HepG2 (cell line): Measurements from ENCODE around the gene CHID1. TPM values are rescaled to one million over a fixed set of nuclear protein-coding genes. Genes with fewer than 3 reads are reported as not detected.
A peak's percentile ranks its signal among the peaks of the same experiment; 100 is the strongest.

Experiments
- ATAC-seq: fragments of 200-7000 bp; cut with Tn5 transposase; 3 replicates; pipeline ENCODE4 v1.9.1; 2020; ENCODE audit warnings: mild to moderate bottlenecking, moderate library complexity
- BruUV-seq: library from RNA; stranded (reverse); fragments of 400-500 nt; replicated peaks from 2 replicates; lab custom pipeline; 2021; lab: Mats Ljungman, UMichigan
- CTCF ChIA-PET: fragments of 300-600 bp; formaldehyde crosslinking; extraction: SDS; loops from one replicate; lab custom pipeline; 2021; ENCODE audit warnings: low total read pairs, inconsistent platforms, low intra/inter-chr PET ratio; lab: Yijun Ruan, JAX
- POLR2A ChIA-PET: fragments of 350-600 bp; sonication (Branson Sonifier 250); formaldehyde crosslinking; loops from one replicate; lab custom pipeline; 2020; ENCODE audit warnings: antibody characterized with exemption, inconsistent platforms; lab: Yijun Ruan, JAX
- DNase-seq: peaks from one replicate; pipeline ENCODE4 v3.0.0-alpha.2; 2015; ENCODE audit warnings: low spot score
- FAIRE-seq: peaks from 3 replicates; lab custom pipeline; 2011; peaks lifted over from hg19 to GRCh38; lab: Jason Lieb, UNC
- H2AFZ ChIP-seq: one replicate; pipeline ENCODE4 v1.6.1; 2011; ENCODE audit warnings: low read length, inconsistent platforms
- H3K27ac ChIP-seq: fragments of 300-600 bp; 3 replicates; pipeline ENCODE4 v1.8.0; 2011; ENCODE audit warnings: mixed run types, mild to moderate bottlenecking, mixed read lengths, low read length, inconsistent platforms; ENCODE audit not compliant: insufficient read depth; ENCODE audit errors: extremely low read length
- H3K27me3 ChIP-seq, 2 experiments: fragments of 200-600 bp in 1 of 2; 2 replicates in 1 of 2; 3 replicates in 1 of 2; pipeline versions ENCODE4 v1.6.0 to v1.8.0; 2011; ENCODE audit warnings: low read length in 2 of 2, mild to moderate bottlenecking in 2 of 2, moderate library complexity in 2 of 2, inconsistent platforms in 1 of 2; ENCODE audit not compliant: insufficient read depth in 2 of 2, control insufficient read depth in 1 of 2
- H3K36me3 ChIP-seq, 2 experiments: fragments of 200-600 bp in 1 of 2; replicated peaks in 1 of 2; 2 replicates in 1 of 2; 3 replicates in 1 of 2; pipeline versions ENCODE4 v1.5.1 to v1.8.0; 2011; ENCODE audit warnings: low read length in 2 of 2, inconsistent platforms in 1 of 2; ENCODE audit not compliant: insufficient read depth in 2 of 2, control insufficient read depth in 1 of 2
- H3K4me1 ChIP-seq: 2 replicates; pipeline ENCODE4 v1.5.1; 2012; ENCODE audit warnings: low read length, inconsistent platforms; ENCODE audit not compliant: insufficient read depth
- H3K4me2 ChIP-seq: 2 replicates; pipeline ENCODE4 v1.6.0; 2011; ENCODE audit warnings: low read depth, low read length, inconsistent platforms
- H3K4me3 ChIP-seq, 3 experiments: fragments of 200-600 bp in 1 of 3; sonication (generic), shearing (Covaris generic) in 1 of 3; replicated peaks in 1 of 3; 2 replicates each; pipeline ENCODE4 v1.5.1; 2011 to 2016; ENCODE audit warnings: low read length in 3 of 3, inconsistent platforms in 2 of 3, low read depth in 2 of 3, mild to moderate bottlenecking in 2 of 3, control low read depth in 1 of 3, mixed read lengths in 1 of 3; ENCODE audit not compliant: insufficient read depth in 1 of 3
- H3K79me2 ChIP-seq: one replicate; pipeline ENCODE4 v1.6.1; 2011; ENCODE audit warnings: low read length, inconsistent platforms; ENCODE audit not compliant: insufficient read depth
- H3K9ac ChIP-seq: 2 replicates; pipeline ENCODE4 v1.6.0; 2011; ENCODE audit warnings: mild to moderate bottlenecking, low read depth, low read length, inconsistent platforms; ENCODE audit not compliant: insufficient read depth
- H3K9me3 ChIP-seq: 2 replicates; pipeline ENCODE4 v1.5.1; 2012; ENCODE audit warnings: mild to moderate bottlenecking, low read length
- H4K20me1 ChIP-seq: 2 replicates; pipeline ENCODE4 v1.6.0; 2011; ENCODE audit warnings: inconsistent platforms, mild to moderate bottlenecking, low read length, moderate library complexity; ENCODE audit not compliant: insufficient read depth
- AGO1 ChIP-seq: fragments of 200-400 bp; formaldehyde crosslinking; IDR thresholded peaks from 2 replicates; pipeline ENCODE4 v1.6.1; 2017; ENCODE audit warnings: mild to moderate bottlenecking, low read depth, low read length, moderate library complexity; ENCODE audit not compliant: poor library complexity, severe bottlenecking
- AGO2 ChIP-seq: fragments of 200-400 bp; formaldehyde crosslinking; optimal IDR thresholded peaks from 2 replicates; pipeline ENCODE3; 2017; ENCODE audit warnings: mild to moderate bottlenecking, low read depth, low read length, moderate library complexity
- ATF1 ChIP-seq: IDR thresholded peaks from 2 replicates; pipeline ENCODE4 v1.6.1; 2016; ENCODE audit warnings: mild to moderate bottlenecking, control low read depth
- ATF7 ChIP-seq, 2 experiments: fragments of 450-650 bp in 1 of 2; sonication (generic) in 1 of 2; formaldehyde crosslinking in 1 of 2; IDR thresholded peaks; 2 replicates each; pipeline versions ENCODE4 v1.4.0 to v1.6.1; 2016 to 2020; ENCODE audit warnings: antibody characterized with exemption in 1 of 2, mild to moderate bottlenecking in 1 of 2, missing genetic modification reagents in 1 of 2
- BORCS8-MEF2B ChIP-seq: sonication (generic); formaldehyde crosslinking; IDR thresholded peaks from 2 replicates; pipeline ENCODE4 v1.8.0; 2022; ENCODE audit warnings: mild to moderate bottlenecking, missing genetic modification reagents
- CHD4 ChIP-seq: fragments of 200-600 bp; sonication (generic); IDR thresholded peaks from 2 replicates; pipeline ENCODE4 v1.7.0; 2017; ENCODE audit warnings: mild to moderate bottlenecking, low read length, borderline replicate concordance
- ELF3 ChIP-seq: IDR thresholded peaks from 2 replicates; pipeline ENCODE4 v1.6.1; 2016; ENCODE audit warnings: missing genetic modification reagents, missing compliant biosample characterization
- GLI4 ChIP-seq: sonication (generic); formaldehyde crosslinking; IDR thresholded peaks from 2 replicates; pipeline ENCODE4 v1.5.1; 2020; ENCODE audit warnings: missing genetic modification reagents, mild to moderate bottlenecking, moderate library complexity, borderline replicate concordance
- PHF20 ChIP-seq: sonication (generic); formaldehyde crosslinking; IDR thresholded peaks from 2 replicates; pipeline ENCODE4 v1.5.0; 2020; ENCODE audit warnings: mild to moderate bottlenecking, missing genetic modification reagents
- POLR2AphosphoS5 ChIP-seq: IDR thresholded peaks from 2 replicates; pipeline ENCODE4 v1.6.1; 2012; ENCODE audit warnings: low read depth, low read length
- POLR2G ChIP-seq: fragments of 200-400 bp; formaldehyde crosslinking; IDR thresholded peaks from 2 replicates; pipeline ENCODE4 v1.6.1; 2018; ENCODE audit warnings: mild to moderate bottlenecking, low read depth, low read length, moderate library complexity
- RBFOX2 ChIP-seq: fragments of 200-400 bp; formaldehyde crosslinking; IDR thresholded peaks from 2 replicates; pipeline ENCODE4 v1.6.1; 2017; ENCODE audit warnings: low read depth, mild to moderate bottlenecking, low read length
- SALL1 ChIP-seq: sonication (generic); formaldehyde crosslinking; IDR thresholded peaks from 2 replicates; pipeline ENCODE4 v1.8.0; 2022; ENCODE audit warnings: mild to moderate bottlenecking, missing genetic modification reagents
- SAP130 ChIP-seq: IDR thresholded peaks from 2 replicates; pipeline ENCODE4 v1.6.1; 2016; ENCODE audit warnings: low read depth
- SPEN ChIP-seq: sonication (generic); formaldehyde crosslinking; IDR thresholded peaks from 2 replicates; pipeline ENCODE4 v1.5.1; 2020; ENCODE audit warnings: low read depth, mild to moderate bottlenecking, missing genetic modification reagents
- SYNCRIP ChIP-seq: fragments of 200-400 bp; formaldehyde crosslinking; IDR thresholded peaks from 2 replicates; pipeline ENCODE4 v1.6.1; 2018; ENCODE audit warnings: mild to moderate bottlenecking, low read depth, low read length; ENCODE audit not compliant: insufficient read depth
- ZMYM4 ChIP-seq: sonication (generic); formaldehyde crosslinking; IDR thresholded peaks from 2 replicates; pipeline ENCODE4 v1.8.1; 2023; ENCODE audit warnings: mild to moderate bottlenecking, missing genetic modification reagents
- ZNF225 ChIP-seq: sonication (generic); formaldehyde crosslinking; IDR thresholded peaks from 2 replicates; pipeline ENCODE4 v1.4.0; 2020; ENCODE audit warnings: mild to moderate bottlenecking, missing genetic modification reagents
- ZNF335 ChIP-seq: sonication (generic); formaldehyde crosslinking; IDR thresholded peaks from 2 replicates; pipeline ENCODE4 v1.4.0; 2020; ENCODE audit warnings: missing genetic modification reagents
- ZNF547 ChIP-seq: sonication (generic); formaldehyde crosslinking; IDR thresholded peaks from 2 replicates; pipeline ENCODE4 v1.5.1; 2020; ENCODE audit warnings: mild to moderate bottlenecking, missing genetic modification reagents
- ZNF564 ChIP-seq: sonication (generic); formaldehyde crosslinking; IDR thresholded peaks from 2 replicates; pipeline ENCODE4 v1.8.1; 2023; ENCODE audit warnings: mild to moderate bottlenecking, missing genetic modification reagents
- ZNF644 ChIP-seq: IDR thresholded peaks from 2 replicates; pipeline ENCODE4 v1.6.1; 2016; ENCODE audit warnings: low read depth
- ZNF709 ChIP-seq: sonication (generic); formaldehyde crosslinking; IDR thresholded peaks from 2 replicates; pipeline ENCODE4 v1.5.0; 2020; ENCODE audit warnings: mild to moderate bottlenecking, missing genetic modification reagents
- ZNF780A ChIP-seq: sonication (generic); formaldehyde crosslinking; IDR thresholded peaks from 2 replicates; pipeline ENCODE4 v1.8.0; 2022; ENCODE audit warnings: mild to moderate bottlenecking, missing genetic modification reagents, moderate library complexity
- ZSCAN25 ChIP-seq: sonication (generic); formaldehyde crosslinking; IDR thresholded peaks from 2 replicates; pipeline ENCODE4 v1.8.0; 2022; ENCODE audit warnings: mild to moderate bottlenecking, missing genetic modification reagents
- WGBS: methylation state at CpG from one replicate; pipeline ENCODE4 v1.1.6; 2017; ENCODE audit warnings: low lambda C conversion rate; 5-methylcytosine and 5-hydroxymethylcytosine counted together
- in situ Hi-C: cut with HindIII; loops from 2 replicates; pipeline ENCODE4 v1.10.0; 2017; ENCODE audit warnings: low pct_unique_long_range_greater_than_20kb; ENCODE audit not compliant: extremely low pct_ligation_motif_present
- intact Hi-C: fragments of 100-400 bp; cut with micrococcal nuclease; formaldehyde crosslinking; loops from one replicate; pipeline ENCODE4 v1.10.0; 2022; ENCODE audit not compliant: unreplicated experiment
- polyA plus RNA-seq, 8 experiments: library from polyadenylated mRNA; depleted of rRNA in 3 of 8; stranded (reverse) in 7 of 8; unstranded in 1 of 8; fragments of >200 nt; fragmentation: Illumina TruSeq in 4 of 8; extraction: Trizol in 4 of 8; gene quantifications; 2 replicates each; pipeline versions ENCODE4 v1.2.1 to v1.2.3, GENCODE V29; 2011 to 2016; ENCODE audit warnings: low read depth in 4 of 8, missing spikeins in 1 of 8, mixed read lengths in 1 of 8; ENCODE audit not compliant: insufficient read depth in 1 of 8
- total RNA-seq, 5 experiments: library from RNA; depleted of rRNA; stranded (reverse); fragments of >200 nt; fragmentation: Illumina TruSeq; extraction: Trizol; gene quantifications; 2 replicates each; pipeline ENCODE4 v1.2.3, GENCODE V29; 2016; ENCODE audit warnings: low read depth in 1 of 5
- TF ChIP-seq, protein P1 (sequence below): sonication (generic); formaldehyde crosslinking; IDR thresholded peaks from 2 replicates; pipeline ENCODE4 v1.8.1; 2023; ENCODE audit warnings: mild to moderate bottlenecking, missing genetic modification reagents, borderline replicate concordance
- TF ChIP-seq, protein P2 (sequence below): sonication (generic); formaldehyde crosslinking; conservative IDR thresholded peaks from 2 replicates; pipeline ENCODE4 v1.8.0; 2022; ENCODE audit warnings: mild to moderate bottlenecking, moderate library complexity, missing genetic modification reagents

The CHID1 gene
- total and polyA plus RNA-seq, 2 of the 13 experiments (the other 11 are each of a cell fraction or from before 2014, with no cell fraction given) = 65.1 to 93.6 TPM

DNA sequence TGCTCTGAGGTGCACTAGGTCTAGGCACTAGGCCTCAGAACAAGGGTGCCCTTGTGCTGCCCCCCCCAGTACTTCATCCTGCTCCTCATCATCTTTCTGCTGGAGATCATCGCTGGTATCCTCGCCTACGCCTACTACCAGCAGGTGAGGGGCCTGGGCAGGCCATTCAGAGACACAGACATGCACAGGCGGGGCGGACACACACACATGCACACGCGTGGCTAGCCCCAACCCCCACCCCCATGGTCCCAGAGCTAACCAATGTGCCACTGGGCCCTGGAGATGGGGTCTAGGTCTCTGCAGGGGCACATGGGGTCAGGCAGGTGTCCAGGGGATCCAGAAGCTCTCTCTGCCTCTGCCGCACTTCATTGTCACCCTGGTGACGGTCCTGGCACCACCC is 73.9 kb downstream of the CHID1 start:
- no peak for FAIRE-seq
- Histone ChIP-seq H3K4me1 (peaks cover 73% of the 10 kb centered on the region), H3K4me2 (no peak overlapping the region), H4K20me1 (peaks cover 20% of the 10 kb centered on the region; the same call in 1 of the 2 replicates), H2AFZ (no peak overlapping the region), H3K79me2 (peaks cover 30% of the 10 kb centered on the region), H3K36me3 (peaks cover 9 to 36% of the 10 kb centered on the region in 2 experiments), H3K27ac (no peak overlapping the region), H3K9me3 (no peaks in the 10 kb centered on the region), H3K9ac (no peak overlapping the region), H3K4me3 (no peak overlapping the region), H3K27me3 (no peaks in the 10 kb centered on the region)
- ATAC-seq = no peak
- intact Hi-C loops = no loop called here
- DNase-seq = no peak
- BruUV-seq = no TSS peak
- 80% methylated on average over 1 of the region's 9 CpGs for WGBS
- ChIA-PET POLR2A (interaction anchor here (11.1 to 16.1 kb wide), 2 partner anchors 7 to 18 kb away, joined by 141 to 264 read pairs; partner anchors contain the start of genes CD151, CRACR2B and PNPLA2), CTCF (no interaction called here)
- in situ Hi-C loops = no loop called here
- TF ChIP-seq CHD4 (no peak), ATF1 (CRISPR knock-in tag) (no peak), ZNF335 (CRISPR knock-in tag) (no peak), SPEN (CRISPR knock-in tag) (no peak), GLI4 (CRISPR knock-in tag) (no peak), SAP130 (CRISPR knock-in tag) (no peak), ZNF564 (no peak), ZNF780A (CRISPR knock-in tag) (0 out of 2 replicates have a peak, but pooled peaks have one; percentile 33), ZNF709 (CRISPR knock-in tag) (no peak), SYNCRIP (no peak), AGO1 (peak; percentile 23), PHF20 (CRISPR knock-in tag) (no peak), POLR2G (peak; percentile 54; the same call in 1 of the 2 replicates), ELF3 (no peak), ZNF547 (CRISPR knock-in tag) (no peak), RBFOX2 (peak; percentile 32), SALL1 (no peak), ZNF225 (CRISPR knock-in tag) (no peak), POLR2AphosphoS5 (0 out of 2 replicates have a peak, but pooled peaks have one; percentile 15), AGO2 (peak; percentile 55), BORCS8-MEF2B (CRISPR knock-in tag) (no peak), ZSCAN25 (no peak), ZMYM4 (CRISPR knock-in tag) (no peak), ZNF644 (CRISPR knock-in tag) (no peak), ATF7 (IDR thresholded peaks at IDR 0.05) (no peak), ATF7 (CRISPR knock-in tag; IDR thresholded peaks at IDR 0.05) (no peak)
- TF ChIP-seq, protein P1, sequence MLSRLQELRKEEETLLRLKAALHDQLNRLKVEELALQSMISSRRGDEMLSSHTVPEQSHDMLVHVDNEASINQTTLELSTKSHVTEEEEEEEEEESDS (CRISPR knock-in tag) = no peak
- TF ChIP-seq, protein P2, sequence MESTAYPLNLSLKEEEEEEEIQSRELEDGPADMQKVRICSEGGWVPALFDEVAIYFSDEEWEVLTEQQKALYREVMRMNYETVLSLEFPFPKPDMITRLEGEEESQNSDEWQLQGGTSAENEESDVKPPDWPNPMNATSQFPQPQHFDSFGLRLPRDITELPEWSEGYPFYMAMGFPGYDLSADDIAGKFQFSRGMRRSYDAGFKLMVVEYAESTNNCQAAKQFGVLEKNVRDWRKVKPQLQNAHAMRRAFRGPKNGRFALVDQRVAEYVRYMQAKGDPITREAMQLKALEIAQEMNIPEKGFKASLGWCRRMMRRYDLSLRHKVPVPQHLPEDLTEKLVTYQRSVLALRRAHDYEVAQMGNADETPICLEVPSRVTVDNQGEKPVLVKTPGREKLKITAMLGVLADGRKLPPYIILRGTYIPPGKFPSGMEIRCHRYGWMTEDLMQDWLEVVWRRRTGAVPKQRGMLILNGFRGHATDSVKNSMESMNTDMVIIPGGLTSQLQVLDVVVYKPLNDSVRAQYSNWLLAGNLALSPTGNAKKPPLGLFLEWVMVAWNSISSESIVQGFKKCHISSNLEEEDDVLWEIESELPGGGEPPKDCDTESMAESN (CRISPR knock-in tag) = no peak
